ENCODE results near the gene RAB7B. TPM values are rescaled to one million over a fixed set of nuclear protein-coding genes. Genes with fewer than 3 reads are reported as not detected.

Gene RAB7B
- total RNA-seq, 1 donor from 2014 or later, result 0.78 TPM

GRCh38 chr1:205989786-205990185 lies 13.4 kb downstream of the RAB7B start:
- H3K4me3 Mint-ChIP-seq (ENCODE audit: unreplicated experiment), result no peak overlapping the region

GRCh38 chr1:205988585-205988995 lies 14.6 kb downstream of the RAB7B start:
- no peaks in the 10 kb centered on the region for H3K4me1 Mint-ChIP-seq (ENCODE audit: unreplicated experiment)
- H3K27ac Mint-ChIP-seq (ENCODE audit: unreplicated experiment), result no peak overlapping the region
- peaks cover 5% of the 10 kb centered on the region for H3K27me3 Mint-ChIP-seq (ENCODE audit: unreplicated experiment)
- no peak for DNase-seq (ENCODE audit: extremely low spot score, unreplicated experiment)
- peaks cover 4% of the 10 kb centered on the region for H3K36me3 Mint-ChIP-seq (ENCODE audit: unreplicated experiment)
- H3K9me3 Mint-ChIP-seq (ENCODE audit: unreplicated experiment), result no peaks in the 10 kb centered on the region
- TF ChIP-seq, protein P1, sequence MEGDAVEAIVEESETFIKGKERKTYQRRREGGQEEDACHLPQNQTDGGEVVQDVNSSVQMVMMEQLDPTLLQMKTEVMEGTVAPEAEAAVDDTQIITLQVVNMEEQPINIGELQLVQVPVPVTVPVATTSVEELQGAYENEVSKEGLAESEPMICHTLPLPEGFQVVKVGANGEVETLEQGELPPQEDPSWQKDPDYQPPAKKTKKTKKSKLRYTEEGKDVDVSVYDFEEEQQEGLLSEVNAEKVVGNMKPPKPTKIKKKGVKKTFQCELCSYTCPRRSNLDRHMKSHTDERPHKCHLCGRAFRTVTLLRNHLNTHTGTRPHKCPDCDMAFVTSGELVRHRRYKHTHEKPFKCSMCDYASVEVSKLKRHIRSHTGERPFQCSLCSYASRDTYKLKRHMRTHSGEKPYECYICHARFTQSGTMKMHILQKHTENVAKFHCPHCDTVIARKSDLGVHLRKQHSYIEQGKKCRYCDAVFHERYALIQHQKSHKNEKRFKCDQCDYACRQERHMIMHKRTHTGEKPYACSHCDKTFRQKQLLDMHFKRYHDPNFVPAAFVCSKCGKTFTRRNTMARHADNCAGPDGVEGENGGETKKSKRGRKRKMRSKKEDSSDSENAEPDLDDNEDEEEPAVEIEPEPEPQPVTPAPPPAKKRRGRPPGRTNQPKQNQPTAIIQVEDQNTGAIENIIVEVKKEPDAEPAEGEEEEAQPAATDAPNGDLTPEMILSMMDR (IDR thresholded peaks at IDR 0.05), result no peak
- no peak overlapping the region for H3K4me3 Mint-ChIP-seq (ENCODE audit: unreplicated experiment)

More at GRCh38 chr1:205989786-205990185, 13.4 kb downstream of the RAB7B start:
- Mint-ChIP-seq H3K27me3 (ENCODE audit: unreplicated experiment) (peaks cover 5% of the 10 kb centered on the region), H3K27ac (ENCODE audit: unreplicated experiment) (no peak overlapping the region), H3K36me3 (ENCODE audit: unreplicated experiment) (peaks cover 4% of the 10 kb centered on the region), H3K4me1 (ENCODE audit: unreplicated experiment) (no peaks in the 10 kb centered on the region), H3K9me3 (ENCODE audit: unreplicated experiment) (no peaks in the 10 kb centered on the region)
- no peak for DNase-seq (ENCODE audit: extremely low spot score, unreplicated experiment)
- TF ChIP-seq, protein P1 (IDR thresholded peaks at IDR 0.05), result no peak

- Mint-ChIP-seq H3K27ac (ENCODE audit: unreplicated experiment) (no peak overlapping the region), H3K4me3 (ENCODE audit: unreplicated experiment) (no peak overlapping the region), H3K4me1 (ENCODE audit: unreplicated experiment) (no peaks in the 10 kb centered on the region), H3K9me3 (ENCODE audit: unreplicated experiment) (no peaks in the 10 kb centered on the region), H3K27me3 (ENCODE audit: unreplicated experiment) (peaks cover 5% of the 10 kb centered on the region), H3K36me3 (ENCODE audit: unreplicated experiment) (peaks cover 4% of the 10 kb centered on the region)
- DNase-seq (ENCODE audit: extremely low spot score, unreplicated experiment), result no peak
- TF ChIP-seq, protein P1 (IDR thresholded peaks at IDR 0.05), result no peak
These were observed 16.3 kb downstream of the RAB7B start for GRCh38 chr1:205986861-205987260.

DNA sequence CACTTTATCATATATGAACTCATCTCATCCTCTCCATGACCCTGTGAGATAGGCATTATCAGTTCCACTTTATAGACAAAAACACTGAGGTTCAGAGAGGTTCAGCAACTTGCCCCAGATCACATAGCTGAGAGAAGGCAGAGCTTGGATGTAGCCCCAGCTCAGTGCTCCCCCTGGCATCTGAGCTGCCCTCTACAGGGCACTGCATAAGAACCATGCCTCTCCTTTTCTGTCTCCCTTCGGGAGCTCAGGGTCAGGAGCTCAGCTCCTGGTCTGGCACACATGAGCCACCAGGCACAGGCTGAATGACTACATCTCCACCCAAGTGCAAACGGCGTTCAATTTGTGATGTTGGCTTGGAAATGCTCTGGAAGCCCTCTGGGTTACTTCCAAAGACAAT lies 16.9 kb downstream of the RAB7B start:
- Mint-ChIP-seq H3K27me3 (ENCODE audit: unreplicated experiment) (peaks cover 5% of the 10 kb centered on the region), H3K27ac (ENCODE audit: unreplicated experiment) (no peak overlapping the region), H3K36me3 (ENCODE audit: unreplicated experiment) (peaks cover 3% of the 10 kb centered on the region), H3K9me3 (ENCODE audit: unreplicated experiment) (no peaks in the 10 kb centered on the region), H3K4me1 (ENCODE audit: unreplicated experiment) (no peaks in the 10 kb centered on the region), H3K4me3 (ENCODE audit: unreplicated experiment) (no peak overlapping the region)
- no peak for DNase-seq (ENCODE audit: extremely low spot score, unreplicated experiment)
- TF ChIP-seq, protein P1 (IDR thresholded peaks at IDR 0.05), result no peak

- H3K27me3 Mint-ChIP-seq (ENCODE audit: unreplicated experiment), result peaks cover 5% of the 10 kb centered on the region
- no peaks in the 10 kb centered on the region for H3K9me3 Mint-ChIP-seq (ENCODE audit: unreplicated experiment)
- H3K4me1 Mint-ChIP-seq (ENCODE audit: unreplicated experiment), result no peaks in the 10 kb centered on the region
- no peak overlapping the region for H3K4me3 Mint-ChIP-seq (ENCODE audit: unreplicated experiment)
- DNase-seq (ENCODE audit: extremely low spot score, unreplicated experiment), result no peak
- H3K36me3 Mint-ChIP-seq (ENCODE audit: unreplicated experiment), result peaks cover 3% of the 10 kb centered on the region
- TF ChIP-seq, protein P1 (IDR thresholded peaks at IDR 0.05), result no peak
- no peak overlapping the region for H3K27ac Mint-ChIP-seq (ENCODE audit: unreplicated experiment)
These were observed 17.7 kb downstream of the RAB7B start for GRCh38 chr1:205985330-205986005.
